H1 (cell line): ENCODE data around the gene NBEA. TPM values are rescaled to one million over a fixed set of nuclear protein-coding genes. Genes with fewer than 3 reads are reported as not detected.

ENCODE experiments used
- CTCF ChIA-PET: fragments of 300-600 bp; sonication (Branson Sonifier 250); formaldehyde crosslinking; loops from one replicate; lab custom pipeline; 2021; ENCODE audit not compliant: partially characterized antibody; lab: Charles Lee
- POLR2A ChIA-PET: fragments of 300-600 bp; sonication (Branson Sonifier 250); formaldehyde crosslinking; loops from one replicate; lab custom pipeline; 2021; ENCODE audit warnings: inconsistent platforms; ENCODE audit not compliant: partially characterized antibody; lab: Charles Lee
- DNase-seq, 2 experiments: peaks; one replicate each; pipeline versions ENCODE4 v3.0.0 to v3.0.0-alpha.2; 2010 to 2022; ENCODE audit warnings: low spot score in 2 of 2, low read depth in 1 of 2, mixed read lengths in 1 of 2
- FAIRE-seq: peaks from 2 replicates; lab custom pipeline; 2011; peaks lifted over from hg19 to GRCh38; lab: Jason Lieb, UNC
- H2AFZ ChIP-seq: 2 replicates; pipeline ENCODE4 v1.8.1; 2012; ENCODE audit warnings: low read length, inconsistent platforms
- H2AK5ac ChIP-seq: 2 replicates; pipeline ENCODE4 v1.6.1; 2013; ENCODE audit warnings: low read depth, low read length
- H2BK120ac ChIP-seq: replicated peaks from 2 replicates; pipeline ENCODE3; 2013; ENCODE audit warnings: low read depth, low read length, inconsistent platforms
- H2BK12ac ChIP-seq: 2 replicates; pipeline ENCODE4 v1.6.1; 2013; ENCODE audit warnings: low read depth, low read length
- H2BK15ac ChIP-seq: 2 replicates; pipeline ENCODE4 v1.6.1; 2013; ENCODE audit warnings: low read length
- H2BK20ac ChIP-seq: 2 replicates; pipeline ENCODE4 v1.6.1; 2013; ENCODE audit warnings: low read length
- H2BK5ac ChIP-seq: 2 replicates; pipeline ENCODE4 v1.6.1; 2013; ENCODE audit warnings: low read depth, low read length
- H3K14ac ChIP-seq: 2 replicates; pipeline ENCODE4 v1.6.1; 2013; ENCODE audit warnings: inconsistent platforms; ENCODE audit not compliant: insufficient read length
- H3K18ac ChIP-seq: 2 replicates; pipeline ENCODE4 v1.6.1; 2013; ENCODE audit warnings: low read length; ENCODE audit errors: extremely low read depth
- H3K23ac ChIP-seq: 2 replicates; pipeline ENCODE4 v1.6.1; 2013; ENCODE audit warnings: inconsistent platforms; ENCODE audit not compliant: insufficient read length
- H3K23me2 ChIP-seq: 2 replicates; pipeline ENCODE4 v1.6.1; 2013; ENCODE audit warnings: low read depth, low read length
- H3K27ac ChIP-seq: 2 replicates; pipeline ENCODE4 v1.6.1; 2011; ENCODE audit warnings: low read depth, low read length, inconsistent platforms
- H3K27me3 ChIP-seq, 4 experiments: replicated peaks in 1 of 4; 1 replicate in 1 of 4; 2 replicates in 3 of 4; pipeline versions ENCODE4 v1.6.1 to v1.8.1; 2011 to 2013; ENCODE audit warnings: low read length in 3 of 4, mild to moderate bottlenecking in 3 of 4, inconsistent platforms in 2 of 4, mixed read lengths in 2 of 4, moderate library complexity in 1 of 4; ENCODE audit not compliant: control insufficient read depth in 3 of 4, insufficient read depth in 3 of 4; ENCODE audit errors: extremely low read depth in 1 of 4
- H3K36me3 ChIP-seq, 4 experiments: 2 replicates each; pipeline versions ENCODE4 v1.6.1 to v1.8.1; 2011 to 2013; ENCODE audit warnings: mild to moderate bottlenecking in 4 of 4, low read length in 3 of 4, moderate library complexity in 2 of 4, control low read depth in 1 of 4, inconsistent platforms in 1 of 4; ENCODE audit not compliant: insufficient read depth in 4 of 4, control insufficient read depth in 2 of 4
- H3K4ac ChIP-seq: replicated peaks from 2 replicates; pipeline ENCODE3; 2013; ENCODE audit warnings: low read length, low read depth, mixed read lengths, inconsistent platforms; ENCODE audit not compliant: insufficient read length
- H3K4me1 ChIP-seq, 4 experiments: replicated peaks in 1 of 4; 1 replicate in 1 of 4; 2 replicates in 3 of 4; pipeline versions ENCODE4 v1.6.1 to v1.8.1; 2011 to 2013; ENCODE audit warnings: low read length in 3 of 4, inconsistent platforms in 2 of 4, mixed read lengths in 1 of 4; ENCODE audit not compliant: insufficient read depth in 4 of 4, control insufficient read depth in 3 of 4
- H3K4me2 ChIP-seq, 2 experiments: 2 replicates each; pipeline versions ENCODE4 v1.6.1 to v1.8.1; 2011 to 2013; ENCODE audit warnings: low read depth in 2 of 2, low read length in 2 of 2, control low read depth in 1 of 2, inconsistent platforms in 1 of 2, mild to moderate bottlenecking in 1 of 2; ENCODE audit not compliant: insufficient read depth in 1 of 2
- H3K4me3 ChIP-seq, 4 experiments: fragments of 200-600, 300-600 bp in 1 of 4; sonication (generic), shearing (Covaris generic), sonication (Bioruptor Twin) in 1 of 4; 2 replicates each; pipeline versions ENCODE4 v1.5.1 to v1.8.1; 2011 to 2016; ENCODE audit warnings: low read length in 4 of 4, low read depth in 3 of 4, control low read depth in 2 of 4, inconsistent platforms in 2 of 4, mild to moderate bottlenecking in 2 of 4, mixed read lengths in 1 of 4, moderate library complexity in 1 of 4; ENCODE audit not compliant: insufficient read depth in 2 of 4; ENCODE audit errors: extremely low read depth in 1 of 4
- H3K56ac ChIP-seq: replicated peaks from 2 replicates; pipeline ENCODE3; 2013; ENCODE audit warnings: low read depth, mild to moderate bottlenecking, mixed read lengths, low read length, inconsistent platforms; ENCODE audit not compliant: insufficient read length
- H3K79me1 ChIP-seq: 2 replicates; pipeline ENCODE4 v1.6.1; 2013; ENCODE audit warnings: low read depth, low read length, control low read depth
- H3K79me2 ChIP-seq, 2 experiments: 2 replicates each; pipeline versions ENCODE4 v1.6.1 to v1.8.1; 2012 to 2013; ENCODE audit warnings: low read length in 2 of 2, mild to moderate bottlenecking in 2 of 2, inconsistent platforms in 1 of 2; ENCODE audit not compliant: insufficient read depth in 2 of 2, control insufficient read depth in 1 of 2
- H3K9ac ChIP-seq, 4 experiments: replicated peaks in 1 of 4; 1 replicate in 1 of 4; 2 replicates in 3 of 4; pipeline versions ENCODE4 v1.6.1 to v1.8.1; 2011 to 2013; ENCODE audit warnings: low read depth in 3 of 4, low read length in 3 of 4, control low read depth in 2 of 4, mild to moderate bottlenecking in 2 of 4, moderate library complexity in 2 of 4, inconsistent platforms in 1 of 4; ENCODE audit errors: extremely low read depth in 1 of 4
- H3K9me3 ChIP-seq, 2 experiments: 2 replicates each; pipeline versions ENCODE4 v1.6.1 to v1.8.1; 2012 to 2013; ENCODE audit warnings: mild to moderate bottlenecking in 2 of 2, moderate library complexity in 2 of 2, control low read depth in 1 of 2, inconsistent platforms in 1 of 2, low read depth in 1 of 2, low read length in 1 of 2, mixed read lengths in 1 of 2; ENCODE audit not compliant: insufficient read depth in 2 of 2
- H4K20me1 ChIP-seq, 2 experiments: replicated peaks in 1 of 2; 2 replicates each; pipeline versions ENCODE3 to v1.8.1; 2011 to 2013; ENCODE audit warnings: inconsistent platforms in 2 of 2, low read length in 2 of 2, mild to moderate bottlenecking in 1 of 2; ENCODE audit not compliant: insufficient read depth in 2 of 2, control insufficient read depth in 1 of 2
- H4K5ac ChIP-seq: 2 replicates; pipeline ENCODE4 v1.6.1; 2013; ENCODE audit warnings: low read length, low read depth, mixed read lengths, inconsistent platforms; ENCODE audit not compliant: insufficient read length
- H4K8ac ChIP-seq: 2 replicates; pipeline ENCODE4 v1.8.0; 2013; ENCODE audit warnings: mild to moderate bottlenecking, moderate library complexity, low read length, inconsistent platforms; ENCODE audit not compliant: insufficient read depth; ENCODE audit errors: extremely low read depth
- H4K91ac ChIP-seq: replicated peaks from 2 replicates; pipeline ENCODE3; 2013; ENCODE audit warnings: low read length, mixed read lengths, inconsistent platforms; ENCODE audit not compliant: insufficient read length
- ASH2L ChIP-seq: fragments of 200-600, 300-600 bp; sonication (generic); IDR thresholded peaks from one replicate; pipeline ENCODE4 v1.7.1; 2017; ENCODE audit warnings: low read length
- CEBPB ChIP-seq: IDR thresholded peaks from 2 replicates; pipeline ENCODE4 v1.6.1; 2012; ENCODE audit warnings: low read depth, low read length
- EP300 ChIP-seq, 2 experiments: IDR thresholded peaks; 1 replicate in 1 of 2; 2 replicates in 1 of 2; pipeline ENCODE4 v1.6.1; 2011 to 2012; ENCODE audit warnings: low read depth in 2 of 2, low read length in 2 of 2, mild to moderate bottlenecking in 2 of 2, borderline replicate concordance in 1 of 2, inconsistent platforms in 1 of 2, moderate library complexity in 1 of 2
- EZH2 ChIP-seq: fragments of 200-600 bp; sonication (generic); IDR thresholded peaks from 2 replicates; pipeline ENCODE4 v1.7.1; 2012; ENCODE audit warnings: low read depth, mild to moderate bottlenecking, moderate library complexity, low read length, inconsistent platforms; ENCODE audit not compliant: severe bottlenecking
- JUN ChIP-seq: IDR thresholded peaks from 2 replicates; pipeline ENCODE4 v1.6.1; 2011; ENCODE audit warnings: low read depth, mild to moderate bottlenecking, improper control_type of control experiment, low read length
- RXRA ChIP-seq: IDR thresholded peaks from 2 replicates; pipeline ENCODE4 v1.6.1; 2011; ENCODE audit warnings: low read depth, mild to moderate bottlenecking, low read length, moderate library complexity; ENCODE audit not compliant: insufficient read depth
- SP4 ChIP-seq: IDR thresholded peaks from 2 replicates; pipeline ENCODE4 v1.6.1; 2012; ENCODE audit warnings: low read length, inconsistent platforms
- SRF ChIP-seq: IDR thresholded peaks from 2 replicates; pipeline ENCODE4 v1.6.1; 2011; ENCODE audit warnings: mild to moderate bottlenecking, low read depth, low read length, moderate library complexity
- SUZ12 ChIP-seq: fragments of 200-600 bp; sonication (generic); IDR thresholded peaks from 2 replicates; pipeline ENCODE4 v1.6.1; 2012; ENCODE audit warnings: mild to moderate bottlenecking, inconsistent platforms, low read length, moderate library complexity, mixed read lengths
- TBP ChIP-seq: IDR thresholded peaks from 2 replicates; pipeline ENCODE4 v1.6.1; 2011; ENCODE audit warnings: low read depth, low read length, improper control_type of control experiment
- WGBS, 2 experiments: shearing (Covaris generic) in 1 of 2; methylation state at CpG; one replicate each; pipeline versions ENCODE4 v1.1.6 to v1.1.7; 2013 to 2015; ENCODE audit warnings: low lambda C conversion rate in 2 of 2, mixed read lengths in 2 of 2, inconsistent platforms in 1 of 2, low coverage in 1 of 2, missing lambda C conversion rate in 1 of 2; ENCODE audit not compliant: insufficient replicate concordance in 2 of 2, insufficient coverage in 1 of 2, insufficient read length in 1 of 2; ENCODE audit errors: extremely low coverage in 1 of 2, missing lambda C conversion rate in 1 of 2; 5-methylcytosine and 5-hydroxymethylcytosine counted together
- polyA plus RNA-seq, 7 experiments: library from polyadenylated mRNA; depleted of rRNA in 3 of 7; stranded (reverse) in 5 of 7; unstranded in 2 of 7; fragments of >200 nt in 5 of 7; fragments of 200-250 nt in 2 of 7; gene quantifications; 1 replicate in 5 of 7; 2 replicates in 1 of 7; 4 replicates in 1 of 7; pipeline versions ENCODE4 v1.2.1 to v1.2.3, GENCODE V29; 2011 to 2013; ENCODE audit warnings: missing spikeins in 2 of 7, mixed read lengths in 2 of 7
- total RNA-seq: library from RNA; stranded (reverse); fragmentation: NEBNext Ultra II Directional; extraction: Animal tissue kit (Norgen Biotek cat#: 25700); gene quantifications from 2 replicates; pipeline ENCODE4 v1.2.1, GENCODE V29; 2021

The NBEA gene
- total and polyA plus RNA-seq, 2 of the 8 experiments (the other 6 are each of a cell fraction or from before 2014, with no cell fraction given), result 14.2 to 21.5 TPM

GRCh38 chr13:35552172-35552844, 610.2 kb downstream of the NBEA start:
- no peak overlapping the region for H2BK5ac ChIP-seq
- H2AK5ac ChIP-seq, result no peak overlapping the region
- ChIA-PET POLR2A (no interaction called here), CTCF (no interaction called here)
- H3K79me1 ChIP-seq, result no peaks in the 10 kb centered on the region
- H3K4me1 ChIP-seq, result no peaks in the 10 kb centered on the region
- no peak overlapping the region for H2AFZ ChIP-seq
- FAIRE-seq (no peak), DNase-seq (no peak)
- no peak overlapping the region for H2BK120ac ChIP-seq
- H3K4ac ChIP-seq, result no peak overlapping the region
- H2BK12ac ChIP-seq, result no peak overlapping the region
- H3K27ac ChIP-seq, result no peak overlapping the region
- no peak overlapping the region for H4K8ac ChIP-seq
- no peak overlapping the region for H2BK15ac ChIP-seq
- no peaks in the 10 kb centered on the region for H3K27me3 ChIP-seq
- H2BK20ac ChIP-seq, result no peak overlapping the region
- H4K20me1 ChIP-seq, result no peaks in the 10 kb centered on the region
- 76% methylated on average over 3 of the region's 3 CpGs; no CpG with 5 or more reads in 1 of the 2 experiments for WGBS, 2 experiments
- no peak overlapping the region for H4K5ac ChIP-seq
- H3K56ac ChIP-seq, result no peak overlapping the region
- no peak overlapping the region for H4K91ac ChIP-seq
- no peaks in the 10 kb centered on the region for H3K9me3 ChIP-seq
- H3K23me2 ChIP-seq, result no peaks in the 10 kb centered on the region
- no peaks in the 10 kb centered on the region for H3K36me3 ChIP-seq
- no peak overlapping the region for H3K9ac ChIP-seq
- no peak overlapping the region for H3K4me3 ChIP-seq
- H3K79me2 ChIP-seq, result no peaks in the 10 kb centered on the region
- H3K4me2 ChIP-seq, result no peak overlapping the region
- no peak overlapping the region for H3K14ac ChIP-seq
- H3K23ac ChIP-seq, result no peak overlapping the region
- H3K18ac ChIP-seq, result no peak overlapping the region
- TF ChIP-seq JUN, result no peak
- TF ChIP-seq SP4, result no peak
- no peak for TF ChIP-seq TBP
- no peak for TF ChIP-seq RXRA
- TF ChIP-seq CEBPB, result no peak
- TF ChIP-seq SRF, result no peak
- no peak for TF ChIP-seq EZH2
- no peak for TF ChIP-seq SUZ12
- TF ChIP-seq ASH2L, result no peak
- TF ChIP-seq EP300 (IDR thresholded peaks at IDR 0.05; ENCODE audit: borderline replicate concordance in 1 of 2, low read depth in 2 of 2, low read length in 2 of 2), result no peak
